Measurements from ENCODE around the gene MDM2. TPM values are rescaled to one million over a fixed set of nuclear protein-coding genes. Genes with fewer than 3 reads are reported as not detected.

Gene MDM2
- total RNA-seq, 3 donors from 2014 or later = 74.7 to 92.1 (median 91.3) TPM

- ATAC-seq (no peak), DNase-seq (no peak)
- TF ChIP-seq CTCF (IDR thresholded peaks at IDR 0.05) = no peak
- Histone ChIP-seq H3K4me3 (no peak overlapping the region), H3K9me3 (no peaks in the 10 kb centered on the region), H3K4me1 (ENCODE audit: low read depth) (no peaks in the 10 kb centered on the region), H3K36me3 (ENCODE audit: low read depth) (no peaks in the 10 kb centered on the region)
- intact Hi-C loops (cut with DNase I, micrococcal nuclease) = no loop called here
Observed at GRCh38 chr12:68870443-68870842, 62.5 kb downstream of the MDM2 start.

- no peak for TF ChIP-seq CTCF (IDR thresholded peaks at IDR 0.05)
- no peaks in the 10 kb centered on the region for H3K36me3 ChIP-seq (ENCODE audit: low read depth)
- no peaks in the 10 kb centered on the region for H3K9me3 ChIP-seq
- DNase-seq (no peak), ATAC-seq (no peak)
- intact Hi-C loops (cut with DNase I, micrococcal nuclease) = no loop called here
- H3K4me3 ChIP-seq = no peak overlapping the region
- H3K4me1 ChIP-seq (ENCODE audit: low read depth) = no peaks in the 10 kb centered on the region
Observed at GRCh38 chr12:68871396-68871795, 63.4 kb downstream of the MDM2 start.

- ATAC-seq = no peak
- no peak for TF ChIP-seq CTCF (IDR thresholded peaks at IDR 0.05)
- H3K4me1 ChIP-seq (ENCODE audit: low read depth) = no peaks in the 10 kb centered on the region
- no peaks in the 10 kb centered on the region for H3K9me3 ChIP-seq
- no peak overlapping the region for H3K4me3 ChIP-seq
- intact Hi-C loops (cut with DNase I, micrococcal nuclease) = no loop called here
- no peaks in the 10 kb centered on the region for H3K36me3 ChIP-seq (ENCODE audit: low read depth)
- DNase-seq = no peak
Observed at GRCh38 chr12:68871921-68872320, 63.9 kb downstream of the MDM2 start.

- H3K36me3 ChIP-seq (ENCODE audit: low read depth) = no peaks in the 10 kb centered on the region
- H3K4me3 ChIP-seq = no peak overlapping the region
- ATAC-seq (no peak), DNase-seq (no peak)
- no peaks in the 10 kb centered on the region for H3K4me1 ChIP-seq (ENCODE audit: low read depth)
- TF ChIP-seq CTCF (IDR thresholded peaks at IDR 0.05) = no peak
- intact Hi-C loops (cut with DNase I, micrococcal nuclease) = no loop called here
- H3K9me3 ChIP-seq = no peaks in the 10 kb centered on the region
Observed at GRCh38 chr12:68873316-68873715, 65.3 kb downstream of the MDM2 start.

GRCh38 chr12:68876461-68876860 is 68.5 kb downstream of the MDM2 start:
- H3K36me3 ChIP-seq (ENCODE audit: low read depth) = no peaks in the 10 kb centered on the region
- no peak for TF ChIP-seq CTCF (IDR thresholded peaks at IDR 0.05)
- DNase-seq (no peak), ATAC-seq (no peak)
- peaks cover 5% of the 10 kb centered on the region for H3K9me3 ChIP-seq
- no peak overlapping the region for H3K4me3 ChIP-seq
- no peaks in the 10 kb centered on the region for H3K4me1 ChIP-seq (ENCODE audit: low read depth)
- intact Hi-C loops (cut with DNase I, micrococcal nuclease) = no loop called here

GRCh38 chr12:68877583-68877982 is 69.6 kb downstream of the MDM2 start:
- DNase-seq = no peak
- ATAC-seq = no peak
- H3K4me3 ChIP-seq = no peak overlapping the region

More at GRCh38 chr12:68877583-68877982, 69.6 kb downstream of the MDM2 start:
- H3K9me3 ChIP-seq = peaks cover 5% of the 10 kb centered on the region
- H3K36me3 ChIP-seq (ENCODE audit: low read depth) = no peaks in the 10 kb centered on the region
- no peak for TF ChIP-seq CTCF (IDR thresholded peaks at IDR 0.05)
- no peaks in the 10 kb centered on the region for H3K4me1 ChIP-seq (ENCODE audit: low read depth)
- intact Hi-C loops (cut with DNase I, micrococcal nuclease) = no loop called here
